Neutrophil (primary cell): ENCODE measurements around the gene KRTAP10-2.

Experiments used
- H3K27ac ChIP-seq: fragments of 200-600 bp; sonication (generic); 2 replicates; pipeline ENCODE4 v1.5.1; 2016; ENCODE audit warnings: mild to moderate bottlenecking, moderate library complexity
- H3K27me3 ChIP-seq: fragments of 200-600 bp; sonication (generic); 2 replicates; pipeline ENCODE4 v1.6.0; 2016; ENCODE audit warnings: mild to moderate bottlenecking
- H3K36me3 ChIP-seq: fragments of 200-600 bp; sonication (generic); 2 replicates; pipeline ENCODE4 v1.5.1; 2017
- H3K4me1 ChIP-seq, 2 experiments: fragments of 200-600 bp in 1 of 2; sonication (generic) in 1 of 2; 1 replicate in 1 of 2; 2 replicates in 1 of 2; pipeline versions ENCODE4 v1.5.1 to v1.6.1; 2013 to 2016; ENCODE audit warnings: low read depth in 1 of 2, low read length in 1 of 2, mild to moderate bottlenecking in 1 of 2, moderate library complexity in 1 of 2; ENCODE audit not compliant: control insufficient read depth in 1 of 2, insufficient read depth in 1 of 2
- H3K4me3 ChIP-seq, 2 experiments: fragments of 200-600 bp in 1 of 2; sonication (generic) in 1 of 2; 1 replicate in 1 of 2; 2 replicates in 1 of 2; pipeline ENCODE4 v1.5.1; 2013 to 2016; ENCODE audit warnings: low read depth in 1 of 2, low read length in 1 of 2, mild to moderate bottlenecking in 1 of 2, moderate library complexity in 1 of 2
- H3K9me3 ChIP-seq: fragments of 200-600 bp; sonication (generic); 2 replicates; pipeline ENCODE4 v1.5.1; 2016
- TF ChIP-seq, protein P1 (sequence below): fragments of 200-600 bp; sonication (generic); IDR thresholded peaks from 2 replicates; pipeline ENCODE4 v1.5.1; 2016; ENCODE audit warnings: antibody characterized with exemption

Gene KRTAP10-2

DNA sequence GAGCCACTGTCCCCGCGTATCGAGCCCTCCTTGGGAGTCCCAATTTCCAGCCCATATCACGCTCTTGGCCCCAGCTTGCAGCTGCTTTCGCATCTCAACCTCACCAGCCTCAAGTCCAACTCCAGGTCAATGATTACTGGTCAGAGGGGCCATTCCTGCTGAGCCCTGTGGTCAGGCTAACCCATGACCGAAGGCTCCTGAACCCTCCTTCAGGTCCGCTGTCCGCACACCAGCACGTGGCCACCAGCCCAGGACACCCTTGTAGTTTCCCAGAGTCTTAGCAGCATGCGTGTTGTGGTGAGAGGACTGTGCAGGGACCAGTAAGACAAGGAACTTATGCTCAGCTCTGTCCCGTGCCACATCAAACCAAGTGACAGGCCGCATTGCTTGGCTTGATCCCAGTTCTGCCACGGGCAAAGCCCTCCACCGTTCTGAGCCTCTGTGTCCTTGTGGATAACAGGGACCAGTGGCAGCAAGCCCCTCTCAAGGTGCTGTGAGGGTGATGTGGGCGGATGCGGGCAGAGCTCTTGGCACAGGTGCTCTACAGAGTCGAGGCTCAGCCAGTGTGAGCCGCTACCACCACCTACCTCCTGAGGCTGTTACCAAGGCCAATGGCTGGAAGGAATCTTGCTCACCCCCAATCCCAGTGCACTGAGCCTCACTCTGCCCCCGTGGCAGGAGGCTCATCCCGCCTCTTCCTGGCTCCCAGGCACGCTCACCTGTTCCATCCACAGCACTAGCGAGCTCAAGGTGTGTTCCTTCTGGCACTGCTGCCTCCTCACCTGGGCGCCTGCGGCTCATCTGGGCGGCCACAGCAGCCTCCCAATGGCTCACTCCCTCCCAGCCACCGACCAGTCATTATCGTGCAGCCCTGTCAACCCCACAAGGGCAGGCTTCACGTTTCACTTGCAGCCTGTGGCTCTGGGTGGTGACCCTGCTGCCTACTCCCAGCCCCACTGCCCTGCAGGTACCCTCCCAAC, 31.7 kb downstream of the KRTAP10-2 start:
- H3K36me3 ChIP-seq = no peaks in the 10 kb centered on the region
- H3K4me3 ChIP-seq = no peak overlapping the region

DNA sequence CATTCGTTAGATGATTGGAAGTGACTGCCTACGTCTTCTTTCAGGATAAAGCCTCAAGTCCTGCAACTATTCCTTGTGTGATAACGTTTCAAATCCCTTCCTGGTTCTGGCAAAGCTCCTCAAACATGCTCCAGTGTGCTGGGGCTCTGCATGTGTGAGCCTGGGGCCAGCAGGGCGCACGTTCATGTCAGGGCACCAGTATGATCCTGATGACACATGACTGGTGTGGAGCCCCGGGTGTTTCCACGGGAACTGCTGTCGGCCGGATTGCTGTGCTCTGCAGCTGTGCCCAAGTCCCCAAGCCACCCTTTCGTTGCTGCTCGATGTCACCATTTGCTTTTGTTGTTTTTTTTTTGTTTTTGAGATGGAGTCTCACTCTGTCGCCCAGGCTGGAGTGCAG, 32.6 kb downstream of the KRTAP10-2 start:
- H3K4me1 ChIP-seq = peaks cover 21 to 35% of the 10 kb centered on the region in 2 experiments
- TF ChIP-seq, protein P1, sequence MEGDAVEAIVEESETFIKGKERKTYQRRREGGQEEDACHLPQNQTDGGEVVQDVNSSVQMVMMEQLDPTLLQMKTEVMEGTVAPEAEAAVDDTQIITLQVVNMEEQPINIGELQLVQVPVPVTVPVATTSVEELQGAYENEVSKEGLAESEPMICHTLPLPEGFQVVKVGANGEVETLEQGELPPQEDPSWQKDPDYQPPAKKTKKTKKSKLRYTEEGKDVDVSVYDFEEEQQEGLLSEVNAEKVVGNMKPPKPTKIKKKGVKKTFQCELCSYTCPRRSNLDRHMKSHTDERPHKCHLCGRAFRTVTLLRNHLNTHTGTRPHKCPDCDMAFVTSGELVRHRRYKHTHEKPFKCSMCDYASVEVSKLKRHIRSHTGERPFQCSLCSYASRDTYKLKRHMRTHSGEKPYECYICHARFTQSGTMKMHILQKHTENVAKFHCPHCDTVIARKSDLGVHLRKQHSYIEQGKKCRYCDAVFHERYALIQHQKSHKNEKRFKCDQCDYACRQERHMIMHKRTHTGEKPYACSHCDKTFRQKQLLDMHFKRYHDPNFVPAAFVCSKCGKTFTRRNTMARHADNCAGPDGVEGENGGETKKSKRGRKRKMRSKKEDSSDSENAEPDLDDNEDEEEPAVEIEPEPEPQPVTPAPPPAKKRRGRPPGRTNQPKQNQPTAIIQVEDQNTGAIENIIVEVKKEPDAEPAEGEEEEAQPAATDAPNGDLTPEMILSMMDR = no peak
- H3K36me3 ChIP-seq = no peaks in the 10 kb centered on the region
- H3K27me3 ChIP-seq = no peaks in the 10 kb centered on the region
- no peaks in the 10 kb centered on the region for H3K9me3 ChIP-seq
- H3K4me3 ChIP-seq = no peak overlapping the region
- H3K27ac ChIP-seq = no peak overlapping the region

More for the DNA sequence above, 31.7 kb downstream of the KRTAP10-2 start:
- TF ChIP-seq, protein P1 = no peak
- Histone ChIP-seq H3K4me1 (peaks cover 11 to 26% of the 10 kb centered on the region in 2 experiments), H3K9me3 (no peaks in the 10 kb centered on the region), H3K27me3 (no peaks in the 10 kb centered on the region), H3K27ac (no peak overlapping the region)

DNA sequence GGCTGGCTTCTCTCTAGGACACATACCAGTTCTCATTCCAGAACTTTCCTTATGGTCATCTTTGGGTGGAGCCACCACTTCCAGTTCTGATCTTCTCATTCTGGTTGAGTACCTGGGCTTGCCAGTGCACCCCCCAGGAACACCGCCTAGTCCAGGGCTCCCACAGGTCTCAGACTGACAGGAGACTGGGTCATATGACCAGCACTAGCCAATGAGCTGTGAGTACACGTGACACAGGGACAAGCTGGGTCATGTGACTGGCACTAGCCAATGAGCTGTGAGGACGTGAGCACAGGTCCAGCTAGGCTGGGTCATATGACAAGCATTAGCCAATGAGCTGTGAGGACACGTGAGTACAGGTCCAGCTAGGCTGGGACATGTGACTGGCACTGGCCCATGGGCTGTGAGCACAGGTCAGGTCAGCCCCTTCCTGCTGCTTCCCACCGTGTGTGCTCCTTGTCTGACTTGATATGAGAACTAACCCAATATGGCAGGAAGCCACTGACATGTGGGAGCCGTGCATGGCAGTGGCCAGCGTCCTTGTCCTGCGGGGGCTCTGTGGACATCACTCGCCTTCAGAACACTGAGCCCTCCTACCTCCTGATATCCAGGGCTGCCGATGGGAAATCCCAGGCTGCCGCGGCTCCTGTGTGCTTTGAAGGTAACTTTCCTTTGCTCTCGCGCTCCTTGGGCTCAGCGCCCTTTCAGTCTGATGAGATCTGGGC, 34.0 kb downstream of the KRTAP10-2 start:
- H3K4me1 ChIP-seq = peaks cover 21 to 36% of the 10 kb centered on the region in 2 experiments
- no peaks in the 10 kb centered on the region for H3K9me3 ChIP-seq
- TF ChIP-seq, protein P1 = no peak
- H3K27ac ChIP-seq = no peak overlapping the region
- H3K36me3 ChIP-seq = no peaks in the 10 kb centered on the region
- H3K4me3 ChIP-seq = no peak overlapping the region
- H3K27me3 ChIP-seq = no peaks in the 10 kb centered on the region

DNA sequence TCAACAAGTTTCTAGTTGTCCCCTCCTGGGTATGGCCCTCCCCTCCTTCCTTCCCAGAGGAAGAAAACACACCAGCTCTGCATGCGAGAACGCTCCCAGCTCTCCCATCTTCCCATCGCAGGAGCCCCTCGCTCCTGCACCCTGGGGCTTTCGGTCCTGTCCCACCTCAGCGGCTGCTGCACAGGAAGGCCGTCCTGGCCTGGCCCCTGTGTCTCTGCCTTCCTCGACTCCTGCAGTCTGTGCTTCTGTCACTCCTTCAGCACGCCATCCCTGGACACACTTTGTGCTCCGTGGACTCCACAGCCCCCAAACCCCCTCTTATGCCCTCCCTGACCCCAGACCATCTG, 34.5 kb downstream of the KRTAP10-2 start:
- Histone ChIP-seq H3K4me1 (peaks cover 21 to 39% of the 10 kb centered on the region in 2 experiments), H3K27ac (no peak overlapping the region), H3K4me3 (no peak overlapping the region), H3K36me3 (no peaks in the 10 kb centered on the region), H3K27me3 (no peaks in the 10 kb centered on the region), H3K9me3 (no peaks in the 10 kb centered on the region)
- TF ChIP-seq, protein P1 = no peak

DNA sequence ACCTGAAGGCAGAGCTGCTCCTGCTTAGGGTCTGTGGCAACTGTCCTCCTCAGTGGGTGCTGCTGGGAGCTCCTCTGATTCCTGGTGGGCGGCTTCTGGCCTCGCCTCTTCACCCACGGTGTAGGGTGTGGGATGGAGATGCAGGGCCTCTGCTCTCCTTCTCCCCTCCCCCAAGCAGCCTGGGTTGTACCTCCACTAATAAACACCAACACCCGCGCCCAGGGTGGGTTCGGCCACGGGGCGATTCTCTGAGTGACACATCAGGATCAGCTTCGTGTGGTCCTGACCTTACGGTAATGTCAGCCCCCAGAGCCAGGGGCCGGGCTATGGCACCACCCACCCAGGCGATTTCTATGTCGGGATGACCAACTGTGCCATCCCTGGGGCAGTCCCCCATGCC, 35.0 kb downstream of the KRTAP10-2 start:
- TF ChIP-seq, protein P1 = no peak
- Histone ChIP-seq H3K4me1 (peaks cover 22 to 44% of the 10 kb centered on the region in 2 experiments), H3K4me3 (no peak overlapping the region), H3K36me3 (no peaks in the 10 kb centered on the region), H3K27me3 (peaks cover 1% of the 10 kb centered on the region), H3K9me3 (no peaks in the 10 kb centered on the region), H3K27ac (no peak overlapping the region)
